Esophagus squamous epithelium (tissue), 4 donors: ENCODE data around the gene USP10.

Experiments
- POLR2A ChIP-seq, 4 donors: fragments of 450-650 bp; IDR thresholded peaks; one replicate each; pipeline ENCODE4 v1.6.1; 2017; ENCODE audit warnings: antibody characterized with exemption in 4 of 4, mild to moderate bottlenecking in 4 of 4, moderate library complexity in 3 of 4
- TF ChIP-seq, protein P1 (sequence below), 6 experiments: fragments of 450-650 bp in 4 of 6; fragments of 200-600 bp in 2 of 6; sonication (generic) in 2 of 6; IDR thresholded peaks; one replicate each; pipeline ENCODE4 v1.5.1; 2016 to 2019; ENCODE audit warnings: antibody characterized with exemption in 6 of 6, mild to moderate bottlenecking in 4 of 6, moderate library complexity in 4 of 6

GRCh38 chr16:84758627-84759026 lies 58.8 kb downstream of the USP10 start:
- TF ChIP-seq, protein P1, sequence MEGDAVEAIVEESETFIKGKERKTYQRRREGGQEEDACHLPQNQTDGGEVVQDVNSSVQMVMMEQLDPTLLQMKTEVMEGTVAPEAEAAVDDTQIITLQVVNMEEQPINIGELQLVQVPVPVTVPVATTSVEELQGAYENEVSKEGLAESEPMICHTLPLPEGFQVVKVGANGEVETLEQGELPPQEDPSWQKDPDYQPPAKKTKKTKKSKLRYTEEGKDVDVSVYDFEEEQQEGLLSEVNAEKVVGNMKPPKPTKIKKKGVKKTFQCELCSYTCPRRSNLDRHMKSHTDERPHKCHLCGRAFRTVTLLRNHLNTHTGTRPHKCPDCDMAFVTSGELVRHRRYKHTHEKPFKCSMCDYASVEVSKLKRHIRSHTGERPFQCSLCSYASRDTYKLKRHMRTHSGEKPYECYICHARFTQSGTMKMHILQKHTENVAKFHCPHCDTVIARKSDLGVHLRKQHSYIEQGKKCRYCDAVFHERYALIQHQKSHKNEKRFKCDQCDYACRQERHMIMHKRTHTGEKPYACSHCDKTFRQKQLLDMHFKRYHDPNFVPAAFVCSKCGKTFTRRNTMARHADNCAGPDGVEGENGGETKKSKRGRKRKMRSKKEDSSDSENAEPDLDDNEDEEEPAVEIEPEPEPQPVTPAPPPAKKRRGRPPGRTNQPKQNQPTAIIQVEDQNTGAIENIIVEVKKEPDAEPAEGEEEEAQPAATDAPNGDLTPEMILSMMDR (IDR thresholded peaks at IDR 0.05) = no peak
- TF ChIP-seq POLR2A (IDR thresholded peaks at IDR 0.05) = no peak
